Measurements from ENCODE around the gene RAB5A.

The RAB5A gene

DNA sequence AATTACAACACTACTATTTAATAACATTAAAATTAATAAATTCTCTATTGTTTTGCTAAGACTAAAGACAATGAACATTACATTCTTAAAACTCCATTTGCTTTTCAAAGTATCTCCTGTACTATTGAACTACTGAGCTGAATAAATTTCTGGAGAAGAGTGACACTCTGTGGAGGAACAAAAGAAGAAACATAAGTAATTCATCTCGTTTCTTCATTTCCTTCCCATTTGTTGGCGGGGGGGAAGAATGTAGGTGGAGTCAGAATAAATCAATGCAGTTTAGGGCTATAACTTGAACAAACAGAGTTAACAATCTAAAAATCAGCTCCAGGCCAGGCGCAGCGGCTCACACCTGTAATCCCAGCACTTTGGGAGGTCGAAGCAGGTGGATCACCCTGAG, 45.6 kb upstream of the RAB5A start:
- Histone ChIP-seq H3K4me2 (ENCODE audit: low read length) (no peak overlapping the region), H3K9ac (ENCODE audit: low read length) (no peak overlapping the region), H4K20me1 (ENCODE audit: insufficient read depth, low read length) (no peaks in the 10 kb centered on the region), H3K4me1 (ENCODE audit: low read length) (no peaks in the 10 kb centered on the region), H3K36me3 (replicated peaks; ENCODE audit: low read depth, low read length) (no peaks in the 10 kb centered on the region), H2AFZ (ENCODE audit: low read depth, low read length) (no peak overlapping the region), H3K4me3 (ENCODE audit: low read length) (no peak overlapping the region), H3K79me2 (ENCODE audit: low read length) (no peaks in the 10 kb centered on the region), H3K9me3 (ENCODE audit: insufficient read depth, low read length) (no peaks in the 10 kb centered on the region), H3K27me3 (ENCODE audit: low read depth, low read length) (no peaks in the 10 kb centered on the region), H3K27ac (ENCODE audit: low read length) (no peak overlapping the region)
- TF ChIP-seq EZH2phosphoT487 (IDR thresholded peaks at IDR 0.05; ENCODE audit: low read depth), result no peak

DNA sequence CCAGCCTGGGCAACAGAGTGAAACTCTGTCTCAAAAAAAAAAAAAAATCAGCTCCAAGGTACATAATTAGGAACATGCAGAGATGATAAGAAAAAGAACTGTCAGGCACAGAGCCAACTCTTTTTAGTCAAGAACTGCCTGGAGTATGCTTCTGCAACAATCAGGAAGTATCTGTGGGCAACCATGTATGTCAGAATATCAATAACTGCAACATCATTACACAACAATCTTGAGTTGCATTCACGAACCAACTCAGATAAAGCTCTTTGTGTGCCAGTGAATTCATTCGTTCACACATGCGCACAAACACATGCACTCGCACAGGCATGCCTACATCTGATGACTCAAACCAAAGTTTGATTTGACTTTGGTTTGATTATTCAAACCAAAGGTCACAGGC, 45.0 kb upstream of the RAB5A start:
- no peaks in the 10 kb centered on the region for H3K79me2 ChIP-seq (ENCODE audit: low read length)
- H3K4me3 ChIP-seq (ENCODE audit: low read length), result no peak overlapping the region
- no peak for TF ChIP-seq EZH2phosphoT487 (IDR thresholded peaks at IDR 0.05; ENCODE audit: low read depth)
- TF ChIP-seq, protein P1, sequence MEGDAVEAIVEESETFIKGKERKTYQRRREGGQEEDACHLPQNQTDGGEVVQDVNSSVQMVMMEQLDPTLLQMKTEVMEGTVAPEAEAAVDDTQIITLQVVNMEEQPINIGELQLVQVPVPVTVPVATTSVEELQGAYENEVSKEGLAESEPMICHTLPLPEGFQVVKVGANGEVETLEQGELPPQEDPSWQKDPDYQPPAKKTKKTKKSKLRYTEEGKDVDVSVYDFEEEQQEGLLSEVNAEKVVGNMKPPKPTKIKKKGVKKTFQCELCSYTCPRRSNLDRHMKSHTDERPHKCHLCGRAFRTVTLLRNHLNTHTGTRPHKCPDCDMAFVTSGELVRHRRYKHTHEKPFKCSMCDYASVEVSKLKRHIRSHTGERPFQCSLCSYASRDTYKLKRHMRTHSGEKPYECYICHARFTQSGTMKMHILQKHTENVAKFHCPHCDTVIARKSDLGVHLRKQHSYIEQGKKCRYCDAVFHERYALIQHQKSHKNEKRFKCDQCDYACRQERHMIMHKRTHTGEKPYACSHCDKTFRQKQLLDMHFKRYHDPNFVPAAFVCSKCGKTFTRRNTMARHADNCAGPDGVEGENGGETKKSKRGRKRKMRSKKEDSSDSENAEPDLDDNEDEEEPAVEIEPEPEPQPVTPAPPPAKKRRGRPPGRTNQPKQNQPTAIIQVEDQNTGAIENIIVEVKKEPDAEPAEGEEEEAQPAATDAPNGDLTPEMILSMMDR (IDR thresholded peaks at IDR 0.05; ENCODE audit: low read depth, low read length), result no peak
- H3K9ac ChIP-seq (ENCODE audit: low read length), result no peak overlapping the region
- no peaks in the 10 kb centered on the region for H3K4me1 ChIP-seq (ENCODE audit: low read length)
- H3K36me3 ChIP-seq (replicated peaks; ENCODE audit: low read depth, low read length), result no peaks in the 10 kb centered on the region
- no peak overlapping the region for H3K27ac ChIP-seq (ENCODE audit: low read length)
- no peak overlapping the region for H2AFZ ChIP-seq (ENCODE audit: low read depth, low read length)
- H4K20me1 ChIP-seq (ENCODE audit: insufficient read depth, low read length), result no peaks in the 10 kb centered on the region
- no peaks in the 10 kb centered on the region for H3K27me3 ChIP-seq (ENCODE audit: low read depth, low read length)
- H3K9me3 ChIP-seq (ENCODE audit: insufficient read depth, low read length), result no peaks in the 10 kb centered on the region
- no peak overlapping the region for H3K4me2 ChIP-seq (ENCODE audit: low read length)

DNA sequence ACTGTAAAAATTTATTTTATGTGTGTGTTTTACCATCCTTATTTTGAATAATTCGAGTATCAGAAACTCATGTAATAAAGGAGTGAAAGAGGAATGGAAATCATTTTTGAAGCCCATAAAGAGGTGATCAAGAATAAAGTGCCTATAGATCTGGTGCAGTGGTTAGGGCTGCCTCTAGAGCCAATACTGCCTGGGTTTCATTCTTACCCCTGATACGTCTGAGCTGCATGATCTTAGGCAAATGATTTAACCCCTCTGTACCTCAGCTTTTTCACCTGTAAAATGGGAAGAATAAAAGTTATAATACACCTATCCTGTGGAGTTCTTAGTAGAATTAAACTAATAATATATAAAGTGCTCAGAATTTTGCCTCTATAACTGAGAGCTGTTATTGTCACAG, 43.2 kb upstream of the RAB5A start:
- Histone ChIP-seq H3K9ac (ENCODE audit: low read length) (no peak overlapping the region), H3K27ac (ENCODE audit: low read length) (no peak overlapping the region), H3K36me3 (replicated peaks; ENCODE audit: low read depth, low read length) (no peaks in the 10 kb centered on the region), H2AFZ (ENCODE audit: low read depth, low read length) (no peak overlapping the region), H3K4me2 (ENCODE audit: low read length) (no peak overlapping the region), H3K4me1 (ENCODE audit: low read length) (no peaks in the 10 kb centered on the region), H3K27me3 (ENCODE audit: low read depth, low read length) (no peaks in the 10 kb centered on the region), H3K9me3 (ENCODE audit: insufficient read depth, low read length) (no peaks in the 10 kb centered on the region), H3K79me2 (ENCODE audit: low read length) (no peaks in the 10 kb centered on the region), H3K4me3 (ENCODE audit: low read length) (no peak overlapping the region), H4K20me1 (ENCODE audit: insufficient read depth, low read length) (no peaks in the 10 kb centered on the region)
- TF ChIP-seq, protein P1 (IDR thresholded peaks at IDR 0.05; ENCODE audit: low read depth, low read length), result no peak
- TF ChIP-seq EZH2phosphoT487 (IDR thresholded peaks at IDR 0.05; ENCODE audit: low read depth), result no peak

DNA sequence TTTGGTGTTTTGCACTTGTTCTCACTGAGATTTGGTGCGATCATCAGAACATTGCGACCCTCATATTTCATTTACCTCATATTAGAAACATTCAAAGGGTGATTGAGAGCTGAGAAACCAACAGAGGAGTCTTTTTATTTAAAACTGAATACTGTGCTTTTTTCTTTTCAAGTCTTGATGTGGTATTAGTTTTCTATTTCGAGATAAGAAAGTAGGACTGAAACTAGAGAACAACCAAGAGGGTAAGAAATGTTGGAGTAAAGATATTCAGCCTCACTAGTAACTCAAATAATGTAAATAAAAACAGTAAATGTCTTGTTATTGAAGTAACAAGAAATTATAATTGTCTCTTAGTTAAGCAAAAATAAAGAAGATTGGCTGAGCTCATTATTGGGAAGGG, 39.4 kb upstream of the RAB5A start:
- H4K20me1 ChIP-seq (ENCODE audit: insufficient read depth, low read length), result no peaks in the 10 kb centered on the region
- no peaks in the 10 kb centered on the region for H3K36me3 ChIP-seq (replicated peaks; ENCODE audit: low read depth, low read length)
- no peak overlapping the region for H3K4me3 ChIP-seq (ENCODE audit: low read length)
- H3K4me1 ChIP-seq (ENCODE audit: low read length), result no peaks in the 10 kb centered on the region
- H3K27ac ChIP-seq (ENCODE audit: low read length), result no peak overlapping the region
- no peak overlapping the region for H3K4me2 ChIP-seq (ENCODE audit: low read length)
- no peaks in the 10 kb centered on the region for H3K79me2 ChIP-seq (ENCODE audit: low read length)
- H3K27me3 ChIP-seq (ENCODE audit: low read depth, low read length), result no peaks in the 10 kb centered on the region
- H3K9me3 ChIP-seq (ENCODE audit: insufficient read depth, low read length), result peaks cover 4% of the 10 kb centered on the region; the same call in 1 of the 2 replicates
- TF ChIP-seq, protein P1 (IDR thresholded peaks at IDR 0.05; ENCODE audit: low read depth, low read length), result no peak
- TF ChIP-seq EZH2phosphoT487 (IDR thresholded peaks at IDR 0.05; ENCODE audit: low read depth), result no peak
- H3K9ac ChIP-seq (ENCODE audit: low read length), result no peak overlapping the region
- no peak overlapping the region for H2AFZ ChIP-seq (ENCODE audit: low read depth, low read length)

DNA sequence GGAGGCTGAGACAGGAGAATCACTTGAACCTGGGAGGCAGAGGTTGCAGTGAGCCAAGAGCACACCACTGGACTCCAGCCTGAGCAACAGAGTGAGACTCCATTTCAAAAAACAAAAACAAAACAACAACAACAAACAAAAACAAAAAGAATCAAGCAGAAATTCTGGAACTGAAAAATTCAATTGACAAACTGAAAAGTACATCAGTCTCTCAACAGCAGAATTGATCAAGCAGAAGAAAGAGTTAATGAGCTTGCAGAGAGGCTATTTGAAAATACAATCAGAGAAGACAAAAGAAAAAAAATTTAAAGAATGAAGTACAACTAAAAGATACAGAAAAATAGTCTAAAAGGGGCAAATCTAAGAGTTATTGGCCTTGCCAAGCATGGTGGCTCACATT, 35.4 kb upstream of the RAB5A start:
- Histone ChIP-seq H4K20me1 (ENCODE audit: insufficient read depth, low read length) (no peaks in the 10 kb centered on the region), H3K9me3 (ENCODE audit: insufficient read depth, low read length) (peaks cover 4% of the 10 kb centered on the region; the same call in 1 of the 2 replicates), H3K4me1 (ENCODE audit: low read length) (no peaks in the 10 kb centered on the region), H3K79me2 (ENCODE audit: low read length) (no peaks in the 10 kb centered on the region), H3K4me3 (ENCODE audit: low read length) (no peak overlapping the region), H2AFZ (ENCODE audit: low read depth, low read length) (no peak overlapping the region), H3K9ac (ENCODE audit: low read length) (no peak overlapping the region), H3K27ac (ENCODE audit: low read length) (no peak overlapping the region), H3K27me3 (ENCODE audit: low read depth, low read length) (no peaks in the 10 kb centered on the region), H3K36me3 (replicated peaks; ENCODE audit: low read depth, low read length) (no peaks in the 10 kb centered on the region), H3K4me2 (ENCODE audit: low read length) (no peak overlapping the region)
- TF ChIP-seq, protein P1 (IDR thresholded peaks at IDR 0.05; ENCODE audit: low read depth, low read length), result no peak
- TF ChIP-seq EZH2phosphoT487 (IDR thresholded peaks at IDR 0.05; ENCODE audit: low read depth), result no peak
